Mesenchymal stem cell (in vitro differentiated cells and primary cell): ENCODE data around the gene BTRC.

Experiments used
- DNase-seq: peaks from one replicate; pipeline ENCODE4 v3.0.0-alpha.2; 2013
- H2AFZ ChIP-seq: one replicate; pipeline ENCODE4 v1.6.1; 2013; ENCODE audit warnings: low read depth, mild to moderate bottlenecking, control low read depth, inconsistent platforms, low read length, moderate library complexity
- H2AK5ac ChIP-seq: 2 replicates; pipeline ENCODE4 v1.6.1; 2013; ENCODE audit warnings: low read length, moderate library complexity, mild to moderate bottlenecking, inconsistent platforms; ENCODE audit not compliant: severe bottlenecking
- H2BK120ac ChIP-seq: one replicate; pipeline ENCODE4 v1.6.1; 2013; ENCODE audit warnings: low read depth, mild to moderate bottlenecking, inconsistent platforms, low read length, moderate library complexity
- H2BK12ac ChIP-seq, 2 experiments: one replicate each; pipeline ENCODE4 v1.6.1; 2013; ENCODE audit warnings: inconsistent platforms in 2 of 2, low read length in 2 of 2, mild to moderate bottlenecking in 2 of 2, moderate library complexity in 2 of 2, control low read depth in 1 of 2
- H2BK15ac ChIP-seq: one replicate; pipeline ENCODE4 v1.6.1; 2013; ENCODE audit warnings: mild to moderate bottlenecking, low read depth, inconsistent platforms; ENCODE audit not compliant: poor library complexity, severe bottlenecking
- H2BK5ac ChIP-seq: 2 replicates; pipeline ENCODE4 v1.6.1; 2013; ENCODE audit warnings: low read depth, mild to moderate bottlenecking, low read length, control low read depth, inconsistent platforms; ENCODE audit not compliant: poor library complexity, severe bottlenecking
- H3K14ac ChIP-seq, 2 experiments: one replicate each; pipeline ENCODE4 v1.6.1; 2013; ENCODE audit warnings: inconsistent platforms in 2 of 2, low read length in 2 of 2, control low read depth in 1 of 2, mild to moderate bottlenecking in 1 of 2, moderate library complexity in 1 of 2
- H3K18ac ChIP-seq, 2 experiments: one replicate each; pipeline ENCODE4 v1.6.1; 2013; ENCODE audit warnings: inconsistent platforms in 2 of 2, low read length in 2 of 2, control low read depth in 1 of 2, low read depth in 1 of 2, mild to moderate bottlenecking in 1 of 2
- H3K23ac ChIP-seq, 2 experiments: one replicate each; pipeline ENCODE4 v1.6.1; 2013; ENCODE audit warnings: inconsistent platforms in 2 of 2, low read length in 2 of 2, mild to moderate bottlenecking in 2 of 2, moderate library complexity in 2 of 2, control low read depth in 1 of 2
- H3K27ac ChIP-seq: 2 replicates; pipeline ENCODE4 v1.5.1; 2013; ENCODE audit warnings: mild to moderate bottlenecking, moderate library complexity, low read length, control low read depth, inconsistent platforms; ENCODE audit not compliant: poor library complexity, severe bottlenecking
- H3K27me3 ChIP-seq, 2 experiments: 2 replicates each; pipeline versions ENCODE4 v1.6.1 to v1.7.0; 2013; ENCODE audit warnings: low read length in 2 of 2, mild to moderate bottlenecking in 2 of 2, moderate library complexity in 2 of 2, control low read depth in 1 of 2, inconsistent platforms in 1 of 2; ENCODE audit not compliant: control insufficient read depth in 1 of 2, insufficient read depth in 1 of 2
- H3K36me3 ChIP-seq, 2 experiments: 2 replicates each; pipeline versions ENCODE4 v1.6.1 to v1.7.0; 2013; ENCODE audit warnings: low read length in 2 of 2, control low read depth in 1 of 2, inconsistent platforms in 1 of 2, low read depth in 1 of 2, mild to moderate bottlenecking in 1 of 2; ENCODE audit not compliant: insufficient read depth in 2 of 2, control insufficient read depth in 1 of 2
- H3K4ac ChIP-seq, 2 experiments: one replicate each; pipeline ENCODE4 v1.6.1; 2013; ENCODE audit warnings: inconsistent platforms in 2 of 2, low read length in 2 of 2, mild to moderate bottlenecking in 2 of 2, moderate library complexity in 2 of 2, control low read depth in 1 of 2, low read depth in 1 of 2
- H3K4me1 ChIP-seq: 2 replicates; pipeline ENCODE4 v1.6.1; 2013; ENCODE audit warnings: low read depth, low read length, control low read depth; ENCODE audit not compliant: control insufficient read depth, insufficient read depth
- H3K4me2 ChIP-seq: 2 replicates; pipeline ENCODE4 v1.6.1; 2013; ENCODE audit warnings: low read length, mild to moderate bottlenecking, inconsistent platforms; ENCODE audit not compliant: poor library complexity, severe bottlenecking
- H3K4me3 ChIP-seq, 2 experiments: 2 replicates each; pipeline versions ENCODE4 v1.5.1 to v1.7.0; 2013; ENCODE audit warnings: low read length in 2 of 2, mild to moderate bottlenecking in 2 of 2, control low read depth in 1 of 2, low read depth in 1 of 2; ENCODE audit not compliant: insufficient read depth in 1 of 2
- H3K79me1 ChIP-seq: replicated peaks from 2 replicates; pipeline ENCODE4 v1.6.1; 2013; ENCODE audit warnings: mild to moderate bottlenecking, control low read depth, low read length, inconsistent platforms; ENCODE audit not compliant: poor library complexity, severe bottlenecking
- H3K9ac ChIP-seq: 2 replicates; pipeline ENCODE4 v1.7.0; 2013; ENCODE audit warnings: mild to moderate bottlenecking, low read length, moderate library complexity
- H3K9me3 ChIP-seq: 2 replicates; pipeline ENCODE4 v1.7.0; 2013; ENCODE audit warnings: mild to moderate bottlenecking, low read length; ENCODE audit not compliant: control insufficient read depth
- H4K8ac ChIP-seq: one replicate; pipeline ENCODE4 v1.6.1; 2013; ENCODE audit warnings: inconsistent platforms, mild to moderate bottlenecking, low read length, moderate library complexity
- H4K91ac ChIP-seq: one replicate; pipeline ENCODE4 v1.6.1; 2013; ENCODE audit warnings: mild to moderate bottlenecking, low read length, inconsistent platforms
- whole genome bisulfite sequencing: methylation state at CpG from one replicate; pipeline ENCODE4 v1.1.7; 2013; ENCODE audit warnings: mixed read lengths; 5-methylcytosine and 5-hydroxymethylcytosine counted together

Gene BTRC

DNA sequence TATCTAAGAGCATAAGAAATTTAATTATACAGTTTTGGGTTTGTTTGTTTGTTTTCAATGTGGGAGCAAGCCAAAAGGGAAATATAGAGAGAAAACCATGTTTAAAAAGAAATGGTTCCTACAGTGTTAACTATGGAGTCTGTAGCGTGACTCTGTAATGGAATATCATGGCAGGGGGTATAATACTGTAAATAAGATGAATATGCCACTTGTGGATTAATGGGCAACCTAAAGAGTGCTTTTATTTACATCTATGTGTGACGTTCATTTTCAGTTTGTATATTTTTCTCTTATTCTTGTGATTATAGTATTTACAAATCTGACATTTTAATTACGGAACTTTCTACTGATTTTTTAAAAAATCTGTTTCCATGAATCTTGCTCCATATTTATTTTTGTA, 138.2 kb downstream of the BTRC start:
- 96% methylated on average over 1 of the region's 3 CpGs for WGBS

DNA sequence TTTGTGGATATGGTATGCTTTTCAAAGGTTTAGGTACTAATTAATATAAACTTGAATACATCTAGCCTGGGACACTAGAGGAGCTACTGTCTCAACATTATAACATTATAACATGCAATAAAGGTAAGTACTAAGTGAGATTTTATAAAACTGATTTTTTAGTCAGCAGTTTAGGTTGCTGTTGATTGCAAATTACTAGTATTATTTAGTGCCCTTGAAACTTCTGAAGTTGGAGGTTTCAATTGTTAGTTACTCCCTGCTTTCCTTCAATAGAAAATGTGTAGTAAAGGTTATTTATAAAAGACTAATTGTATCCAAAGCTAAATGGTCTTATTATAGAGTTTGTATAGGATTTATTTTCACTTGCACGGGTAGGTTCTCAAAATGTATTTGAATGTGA, 138.8 kb downstream of the BTRC start:
- no peak overlapping the region for H2AK5ac ChIP-seq
- H3K27me3 ChIP-seq: no peaks in the 10 kb centered on the region
- H2BK120ac ChIP-seq: no peak overlapping the region
- DNase-seq: no peak
- H2BK5ac ChIP-seq: no peak overlapping the region
- no peak overlapping the region for H3K4me2 ChIP-seq
- WGBS: no CpG with 5 or more reads among the region's 1 CpG
- H3K4me1 ChIP-seq: no peaks in the 10 kb centered on the region
- no peak overlapping the region for H3K9ac ChIP-seq
- no peak overlapping the region for H3K18ac ChIP-seq
- H3K9me3 ChIP-seq: no peaks in the 10 kb centered on the region
- peaks cover 6% of the 10 kb centered on the region for H3K79me1 ChIP-seq
- no peaks in the 10 kb centered on the region for H3K36me3 ChIP-seq
- H3K4ac ChIP-seq: no peak overlapping the region
- no peak overlapping the region for H3K14ac ChIP-seq
- no peak overlapping the region for H4K91ac ChIP-seq
- no peak overlapping the region for H3K27ac ChIP-seq
- no peak overlapping the region for H2BK15ac ChIP-seq
- H3K23ac ChIP-seq: no peak overlapping the region
- H3K4me3 ChIP-seq: no peak overlapping the region
- no peak overlapping the region for H4K8ac ChIP-seq
- no peak overlapping the region for H2BK12ac ChIP-seq
- no peak overlapping the region for H2AFZ ChIP-seq

More for the DNA sequence above, 138.2 kb downstream of the BTRC start:
- Histone ChIP-seq H3K4me3 (no peak overlapping the region), H3K4me1 (no peaks in the 10 kb centered on the region), H3K27ac (no peak overlapping the region), H4K8ac (no peak overlapping the region), H3K9me3 (no peaks in the 10 kb centered on the region), H3K4ac (no peak overlapping the region), H4K91ac (no peak overlapping the region), H2BK12ac (no peak overlapping the region), H3K18ac (no peak overlapping the region), H3K14ac (no peak overlapping the region), H3K4me2 (no peak overlapping the region), H3K9ac (no peak overlapping the region), H2BK120ac (no peak overlapping the region), H3K23ac (no peak overlapping the region), H2BK15ac (no peak overlapping the region), H2BK5ac (no peak overlapping the region), H3K36me3 (no peaks in the 10 kb centered on the region), H3K27me3 (no peaks in the 10 kb centered on the region), H2AK5ac (no peak overlapping the region), H2AFZ (no peak overlapping the region), H3K79me1 (peaks cover 4% of the 10 kb centered on the region)
- DNase-seq: no peak

DNA sequence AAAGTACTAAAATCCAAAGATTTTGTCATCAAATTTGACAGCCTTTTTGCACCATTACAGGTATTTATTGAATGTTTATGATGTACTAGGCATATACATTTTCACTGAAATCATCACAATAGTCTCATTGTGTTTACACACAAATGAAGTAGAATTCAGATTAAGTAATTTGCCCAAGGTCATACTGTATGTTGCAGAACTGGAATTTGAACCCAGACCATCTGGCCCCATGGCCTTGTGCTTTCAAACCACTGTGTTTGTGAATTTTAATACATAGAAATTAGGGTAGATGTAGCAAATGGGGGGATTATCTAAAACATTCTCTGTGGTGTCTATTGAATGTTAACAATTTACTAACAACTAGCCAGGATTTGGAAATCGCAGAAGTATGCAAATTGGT, 139.3 kb downstream of the BTRC start:
- no peak overlapping the region for H3K4ac ChIP-seq
- peaks cover 6% of the 10 kb centered on the region for H3K79me1 ChIP-seq
- H3K27ac ChIP-seq: no peak overlapping the region
- H3K9ac ChIP-seq: no peak overlapping the region
- no peak overlapping the region for H2BK5ac ChIP-seq
- H3K4me3 ChIP-seq: no peak overlapping the region
- H2BK12ac ChIP-seq: no peak overlapping the region
- no peak overlapping the region for H2AK5ac ChIP-seq
- H2BK15ac ChIP-seq: no peak overlapping the region
- H4K8ac ChIP-seq: no peak overlapping the region
- no peak overlapping the region for H2BK120ac ChIP-seq
- no peak overlapping the region for H4K91ac ChIP-seq
- no peak overlapping the region for H2AFZ ChIP-seq
- H3K4me2 ChIP-seq: no peak overlapping the region
- no CpG with 5 or more reads among the region's 1 CpG for WGBS
- H3K36me3 ChIP-seq: no peaks in the 10 kb centered on the region
- H3K27me3 ChIP-seq: no peaks in the 10 kb centered on the region
- no peaks in the 10 kb centered on the region for H3K4me1 ChIP-seq
- no peak overlapping the region for H3K14ac ChIP-seq
- no peak for DNase-seq
- no peaks in the 10 kb centered on the region for H3K9me3 ChIP-seq
- no peak overlapping the region for H3K23ac ChIP-seq
- no peak overlapping the region for H3K18ac ChIP-seq

DNA sequence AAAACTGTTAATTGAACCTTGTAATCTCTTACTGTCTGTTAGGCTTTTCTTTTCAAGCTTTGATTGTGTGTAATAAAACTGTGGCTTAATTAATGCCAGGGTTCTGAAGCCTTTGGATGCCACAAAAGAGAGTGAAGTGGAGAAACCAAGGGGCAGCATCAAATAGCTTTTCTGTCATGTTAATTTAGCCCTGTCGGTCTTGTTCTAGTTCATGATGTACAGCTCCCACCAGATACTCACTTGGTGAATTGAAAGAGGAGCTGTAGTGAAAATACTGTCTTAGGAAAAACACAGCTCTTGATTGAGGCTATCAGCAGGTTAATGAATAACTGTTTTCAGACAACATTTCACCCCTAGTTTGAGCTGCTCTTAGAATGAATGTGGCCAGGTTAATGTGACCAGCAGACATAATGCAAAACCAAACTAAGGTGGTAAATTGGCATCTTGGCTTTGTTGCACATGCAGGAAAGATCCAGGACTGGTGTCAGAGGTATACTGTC, 139.9 kb downstream of the BTRC start:
- H3K18ac ChIP-seq: no peak overlapping the region

More for the DNA sequence above, 139.9 kb downstream of the BTRC start:
- Histone ChIP-seq H3K14ac (no peak overlapping the region), H3K27me3 (no peaks in the 10 kb centered on the region), H2BK5ac (no peak overlapping the region), H2BK120ac (no peak overlapping the region), H3K4me2 (no peak overlapping the region), H3K4me1 (no peaks in the 10 kb centered on the region), H3K23ac (no peak overlapping the region), H3K79me1 (peaks cover 6% of the 10 kb centered on the region), H4K8ac (no peak overlapping the region), H3K9me3 (no peaks in the 10 kb centered on the region), H3K4ac (no peak overlapping the region), H3K27ac (no peak overlapping the region), H2AK5ac (no peak overlapping the region), H4K91ac (no peak overlapping the region), H2AFZ (no peak overlapping the region), H3K36me3 (no peaks in the 10 kb centered on the region), H2BK12ac (no peak overlapping the region), H3K4me3 (no peak overlapping the region), H3K9ac (no peak overlapping the region), H2BK15ac (no peak overlapping the region)
- WGBS: no CpG with 5 or more reads among the region's 1 CpG
- DNase-seq: no peak
